ENCODE data around the gene DICER1.

Gene DICER1

DNA sequence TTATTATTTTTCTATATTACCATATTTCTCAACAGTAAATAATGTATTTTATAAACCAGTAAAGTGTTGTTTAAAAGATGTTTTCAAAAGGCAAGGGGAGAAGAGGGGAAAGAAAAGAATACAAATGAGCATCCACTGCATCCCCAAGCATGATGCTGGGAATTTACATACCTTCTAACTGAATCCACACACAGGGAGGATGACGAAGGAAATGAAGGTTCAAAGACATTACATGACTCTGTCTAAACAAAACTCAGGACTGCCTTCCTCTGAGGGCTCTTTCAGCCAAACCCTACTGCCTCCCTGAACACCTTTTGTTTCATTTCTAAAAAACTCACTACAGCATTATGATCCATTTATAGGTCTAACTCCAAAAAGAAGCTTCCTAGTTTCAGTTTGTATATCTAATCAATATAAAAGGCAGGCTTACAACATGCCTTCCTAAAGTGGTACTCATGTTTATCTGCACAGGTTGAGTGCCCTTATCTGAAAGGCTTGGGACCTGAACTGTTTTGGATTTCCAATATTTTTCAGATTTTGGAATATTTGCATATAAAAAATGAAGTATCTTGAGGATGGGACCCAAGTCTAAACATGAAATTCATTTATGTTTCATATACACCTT, 30.3 kb downstream of the DICER1 start:
- H3K4me2 ChIP-seq = no peak overlapping the region
- no peak for TF ChIP-seq CTCF (conservative IDR thresholded peaks at IDR 0.05; ENCODE audit: low read depth, low read length)
- H2AFZ ChIP-seq (ENCODE audit: low read depth) = no peak overlapping the region
- H4K20me1 ChIP-seq (ENCODE audit: insufficient read depth) = no peaks in the 10 kb centered on the region
- no peak overlapping the region for H3K9ac ChIP-seq
- no peak overlapping the region for H3K4me3 ChIP-seq (IDR thresholded peaks at IDR 0.05; ENCODE audit: insufficient read depth, low read depth, low read length)
- no peaks in the 10 kb centered on the region for H3K36me3 ChIP-seq (ENCODE audit: insufficient read depth)
- no peak overlapping the region for H3K27ac ChIP-seq
- H3K27me3 ChIP-seq (ENCODE audit: insufficient read depth, low read depth) = no peaks in the 10 kb centered on the region
- H3K79me2 ChIP-seq (ENCODE audit: insufficient read depth, low read depth) = no peaks in the 10 kb centered on the region
- peaks cover 23% of the 10 kb centered on the region for H3K4me1 ChIP-seq (ENCODE audit: low read depth, poor library complexity, severe bottlenecking)

DNA sequence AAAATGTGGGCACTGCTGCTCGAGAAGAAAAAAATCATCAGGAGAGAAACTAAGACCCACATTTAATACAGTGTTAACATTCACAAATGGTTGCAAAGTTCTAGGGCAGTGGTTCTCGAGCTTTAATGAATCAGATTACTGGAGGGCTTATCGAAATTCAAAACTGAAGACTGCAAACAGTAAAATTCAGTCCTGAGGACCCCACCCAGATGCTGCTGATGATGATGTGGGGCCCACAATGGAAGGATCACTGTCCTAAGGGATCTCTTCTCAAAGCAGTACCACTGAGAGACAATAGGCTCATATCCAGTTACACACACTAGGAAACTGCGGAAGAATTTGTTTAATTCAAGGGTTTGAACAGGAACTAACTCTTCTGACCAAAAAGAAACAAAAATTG, 31.4 kb downstream of the DICER1 start:
- no peak overlapping the region for H3K4me3 ChIP-seq (IDR thresholded peaks at IDR 0.05; ENCODE audit: insufficient read depth, low read depth, low read length)
- H4K20me1 ChIP-seq (ENCODE audit: insufficient read depth) = no peaks in the 10 kb centered on the region
- H3K4me2 ChIP-seq = no peak overlapping the region
- H3K27me3 ChIP-seq (ENCODE audit: insufficient read depth, low read depth) = no peaks in the 10 kb centered on the region
- H3K9ac ChIP-seq = no peak overlapping the region
- H3K79me2 ChIP-seq (ENCODE audit: insufficient read depth, low read depth) = no peaks in the 10 kb centered on the region
- H2AFZ ChIP-seq (ENCODE audit: low read depth) = no peak overlapping the region
- H3K27ac ChIP-seq = no peak overlapping the region
- H3K4me1 ChIP-seq (ENCODE audit: low read depth, poor library complexity, severe bottlenecking) = peaks cover 23% of the 10 kb centered on the region
- no peak for TF ChIP-seq CTCF (conservative IDR thresholded peaks at IDR 0.05; ENCODE audit: low read depth, low read length)
- no peaks in the 10 kb centered on the region for H3K36me3 ChIP-seq (ENCODE audit: insufficient read depth)

DNA sequence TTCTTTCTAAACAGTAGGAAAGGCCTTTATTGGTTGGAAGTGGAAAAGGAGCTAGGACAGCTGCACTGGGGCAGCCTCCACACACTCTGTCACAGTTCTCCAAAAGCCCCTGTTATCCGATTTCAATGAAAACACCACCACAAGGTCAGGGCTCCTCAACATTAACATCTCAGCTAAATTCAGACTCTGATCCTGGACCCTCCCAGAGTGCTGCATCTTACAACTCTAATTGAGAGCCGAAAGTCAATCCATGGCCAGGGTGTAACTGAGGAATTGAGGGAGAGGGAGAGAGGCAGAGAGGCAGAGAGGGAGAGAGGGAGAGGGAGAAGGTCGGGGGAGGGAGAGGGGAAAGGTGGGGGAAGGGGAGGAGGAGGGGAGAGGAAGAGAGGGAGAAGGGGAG, 32.1 kb downstream of the DICER1 start:
- Histone ChIP-seq H3K9ac (no peak overlapping the region), H4K20me1 (ENCODE audit: insufficient read depth) (no peaks in the 10 kb centered on the region), H3K27ac (no peak overlapping the region), H3K36me3 (ENCODE audit: insufficient read depth) (no peaks in the 10 kb centered on the region), H3K27me3 (ENCODE audit: insufficient read depth, low read depth) (no peaks in the 10 kb centered on the region), H3K4me1 (ENCODE audit: low read depth, poor library complexity, severe bottlenecking) (peaks cover 23% of the 10 kb centered on the region), H3K4me2 (no peak overlapping the region), H2AFZ (ENCODE audit: low read depth) (no peak overlapping the region), H3K4me3 (IDR thresholded peaks at IDR 0.05; ENCODE audit: insufficient read depth, low read depth, low read length) (no peak overlapping the region), H3K79me2 (ENCODE audit: insufficient read depth, low read depth) (no peaks in the 10 kb centered on the region)
- TF ChIP-seq CTCF (conservative IDR thresholded peaks at IDR 0.05; ENCODE audit: low read depth, low read length) = no peak

GRCh38 chr14:95123891-95124579, 33.3 kb downstream of the DICER1 start:
- H3K36me3 ChIP-seq (ENCODE audit: insufficient read depth) = no peaks in the 10 kb centered on the region
- no peak for TF ChIP-seq CTCF (conservative IDR thresholded peaks at IDR 0.05; ENCODE audit: low read depth, low read length)
- H3K27me3 ChIP-seq (ENCODE audit: insufficient read depth, low read depth) = no peaks in the 10 kb centered on the region
- no peak overlapping the region for H3K9ac ChIP-seq
- H3K4me3 ChIP-seq (IDR thresholded peaks at IDR 0.05; ENCODE audit: insufficient read depth, low read depth, low read length) = no peak overlapping the region
- H4K20me1 ChIP-seq (ENCODE audit: insufficient read depth) = no peaks in the 10 kb centered on the region
- no peaks in the 10 kb centered on the region for H3K79me2 ChIP-seq (ENCODE audit: insufficient read depth, low read depth)
- no peak overlapping the region for H3K27ac ChIP-seq
- H2AFZ ChIP-seq (ENCODE audit: low read depth) = no peak overlapping the region
- H3K4me2 ChIP-seq = no peak overlapping the region
- peaks cover 19% of the 10 kb centered on the region for H3K4me1 ChIP-seq (ENCODE audit: low read depth, poor library complexity, severe bottlenecking)

All from KMS-11 (cell line).